ENCODE measurements around the gene PTGR1.

DNA sequence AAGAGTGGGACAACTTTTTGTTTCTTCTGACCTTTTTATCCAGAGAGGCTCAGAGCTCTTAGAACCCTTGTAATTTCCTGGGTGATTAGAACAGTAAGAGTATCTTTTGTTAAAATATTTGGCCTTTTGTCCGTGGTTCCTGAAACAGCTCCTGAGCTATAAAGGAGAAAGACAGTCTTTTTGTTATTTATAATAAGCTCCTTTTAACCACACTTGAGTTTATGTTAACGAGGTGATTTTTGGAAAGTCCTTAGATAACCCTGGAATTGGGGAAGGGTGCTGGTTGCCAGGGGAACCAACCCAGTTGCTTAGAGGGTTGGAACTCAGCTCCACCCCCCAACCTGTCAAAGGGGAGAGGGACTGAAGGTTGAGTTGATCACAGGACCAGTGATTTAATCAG, 69.7 kb downstream of the PTGR1 start:
- TF ChIP-seq, protein P1, sequence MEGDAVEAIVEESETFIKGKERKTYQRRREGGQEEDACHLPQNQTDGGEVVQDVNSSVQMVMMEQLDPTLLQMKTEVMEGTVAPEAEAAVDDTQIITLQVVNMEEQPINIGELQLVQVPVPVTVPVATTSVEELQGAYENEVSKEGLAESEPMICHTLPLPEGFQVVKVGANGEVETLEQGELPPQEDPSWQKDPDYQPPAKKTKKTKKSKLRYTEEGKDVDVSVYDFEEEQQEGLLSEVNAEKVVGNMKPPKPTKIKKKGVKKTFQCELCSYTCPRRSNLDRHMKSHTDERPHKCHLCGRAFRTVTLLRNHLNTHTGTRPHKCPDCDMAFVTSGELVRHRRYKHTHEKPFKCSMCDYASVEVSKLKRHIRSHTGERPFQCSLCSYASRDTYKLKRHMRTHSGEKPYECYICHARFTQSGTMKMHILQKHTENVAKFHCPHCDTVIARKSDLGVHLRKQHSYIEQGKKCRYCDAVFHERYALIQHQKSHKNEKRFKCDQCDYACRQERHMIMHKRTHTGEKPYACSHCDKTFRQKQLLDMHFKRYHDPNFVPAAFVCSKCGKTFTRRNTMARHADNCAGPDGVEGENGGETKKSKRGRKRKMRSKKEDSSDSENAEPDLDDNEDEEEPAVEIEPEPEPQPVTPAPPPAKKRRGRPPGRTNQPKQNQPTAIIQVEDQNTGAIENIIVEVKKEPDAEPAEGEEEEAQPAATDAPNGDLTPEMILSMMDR (IDR thresholded peaks at IDR 0.05): no peak
- TF ChIP-seq POLR2A (IDR thresholded peaks at IDR 0.05): no peak
